ENCODE data around the gene SKOR1. TPM values are rescaled to one million over a fixed set of nuclear protein-coding genes. Genes with fewer than 3 reads are reported as not detected.
A peak's percentile ranks its signal among the peaks of the same experiment; 100 is the strongest.

Gene SKOR1
- total and polyA plus RNA-seq, 2 donors = 0.21 to 0.60 TPM

GRCh38 chr15:67820122-67820991, 5.0 kb upstream of the SKOR1 start:
- Histone ChIP-seq H3K36me3 (ENCODE audit: insufficient read depth) (no peaks in the 10 kb centered on the region), H3K4me3 (ENCODE audit: low read depth, low read length) (no peak overlapping the region), H3K4me1 (ENCODE audit: insufficient read depth) (peaks cover 5% of the 10 kb centered on the region), H3K27ac (ENCODE audit: low read depth) (no peak overlapping the region)
- 10% methylated on average over 50 of the region's 50 CpGs for WGBS
- DNase-seq (ENCODE audit: extremely low spot score) = no peak

DNA sequence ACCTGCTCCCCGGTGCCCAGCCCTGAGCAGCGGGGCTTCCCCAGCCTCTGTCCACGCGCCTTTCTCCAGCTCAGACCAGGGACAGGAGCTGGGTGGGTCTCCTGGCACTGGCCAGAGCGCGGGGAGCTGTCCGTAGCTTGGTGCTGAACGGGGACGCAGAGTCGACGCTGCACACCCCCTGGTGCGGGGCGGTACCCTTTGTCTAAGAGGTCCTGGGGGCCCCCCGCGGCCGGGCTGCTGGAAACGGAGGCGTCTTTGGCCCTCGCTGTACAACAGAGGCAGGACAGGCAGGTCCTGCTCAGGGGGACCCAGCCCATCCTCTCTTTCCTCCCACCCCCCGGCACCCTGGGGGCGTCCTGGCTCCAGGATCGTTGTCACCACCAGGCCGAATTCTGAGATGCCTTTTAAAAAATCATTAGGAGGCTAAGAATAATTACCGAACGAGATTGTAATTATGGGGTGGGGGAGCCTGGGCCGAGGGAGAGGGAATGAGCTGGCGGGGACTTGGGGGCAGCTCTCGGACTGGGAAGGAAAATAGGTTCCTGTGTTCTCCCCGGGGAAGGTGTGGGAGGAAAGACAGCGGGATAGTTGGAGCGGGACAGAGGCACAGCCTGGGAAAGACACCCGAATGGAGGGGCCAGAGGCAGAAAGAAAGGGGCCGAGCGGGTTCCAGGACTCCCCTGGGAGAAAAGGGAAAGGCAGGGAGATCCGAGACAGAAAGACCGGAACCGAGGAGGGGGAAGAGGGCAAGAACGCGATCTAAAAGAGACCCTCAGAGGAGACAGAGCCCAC, 4.1 kb upstream of the SKOR1 start:
- no peak for DNase-seq (ENCODE audit: extremely low spot score)
- Histone ChIP-seq H3K27ac (ENCODE audit: low read depth) (no peak overlapping the region), H3K36me3 (ENCODE audit: insufficient read depth) (no peaks in the 10 kb centered on the region), H3K4me1 (ENCODE audit: insufficient read depth) (peaks cover 5% of the 10 kb centered on the region), H3K4me3 (ENCODE audit: low read depth, low read length) (no peak overlapping the region)
- 4% methylated on average over 39 of the region's 39 CpGs for WGBS

GRCh38 chr15:67821784-67822440, 3.4 kb upstream of the SKOR1 start:
- WGBS = 4% methylated on average over 43 of the region's 43 CpGs
- Histone ChIP-seq H3K27ac (ENCODE audit: low read depth) (no peak overlapping the region), H3K4me3 (ENCODE audit: low read depth, low read length) (no peak overlapping the region), H3K4me1 (ENCODE audit: insufficient read depth) (peaks cover 5% of the 10 kb centered on the region), H3K36me3 (ENCODE audit: insufficient read depth) (no peaks in the 10 kb centered on the region)
- DNase-seq (ENCODE audit: extremely low spot score) = no peak

DNA sequence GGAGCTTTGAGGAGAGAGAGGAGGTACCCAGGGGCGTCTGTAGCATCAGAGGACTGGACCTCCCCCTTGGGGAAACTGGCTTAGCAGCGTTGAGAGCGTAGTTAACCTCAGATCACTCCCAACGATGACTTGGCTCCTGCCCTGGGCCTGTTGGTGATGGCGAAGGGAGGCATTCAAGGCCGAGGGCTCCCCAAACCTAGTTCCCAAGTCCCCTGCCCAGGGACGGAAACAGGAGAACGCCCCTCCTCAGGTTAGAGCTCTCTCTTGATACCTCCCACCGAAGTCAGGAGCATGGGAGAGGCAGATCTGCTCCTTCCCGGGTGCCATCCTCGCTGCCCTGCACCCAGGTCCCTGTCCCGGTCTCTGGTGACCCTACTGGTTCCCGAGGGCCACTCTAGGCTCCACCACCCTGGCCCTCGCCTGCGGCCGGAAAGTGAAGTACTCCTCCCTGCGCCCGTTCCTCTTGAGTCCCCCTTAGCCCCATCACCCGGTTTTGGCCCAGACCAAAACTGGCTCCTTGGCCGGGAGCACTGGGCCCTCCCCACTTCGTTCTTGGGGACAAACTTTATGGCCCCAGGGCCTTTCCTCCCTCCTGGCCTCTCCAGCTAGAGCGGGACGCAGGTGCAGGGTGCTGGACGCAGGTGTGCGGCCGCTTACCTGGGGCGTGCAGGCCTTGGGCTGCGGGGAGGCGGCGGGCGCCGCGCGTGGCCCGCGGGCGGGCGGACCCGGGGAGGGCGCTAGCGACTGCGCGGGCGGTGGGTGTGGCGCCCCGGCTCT, 2.6 kb upstream of the SKOR1 start:
- Histone ChIP-seq H3K4me3 (ENCODE audit: low read depth, low read length) (no peak overlapping the region), H3K36me3 (ENCODE audit: insufficient read depth) (no peaks in the 10 kb centered on the region), H3K4me1 (ENCODE audit: insufficient read depth) (peaks cover 8% of the 10 kb centered on the region), H3K27ac (ENCODE audit: low read depth) (no peak overlapping the region)
- 2% methylated on average over 46 of the region's 46 CpGs for WGBS
- no peak for DNase-seq (ENCODE audit: extremely low spot score)

DNA sequence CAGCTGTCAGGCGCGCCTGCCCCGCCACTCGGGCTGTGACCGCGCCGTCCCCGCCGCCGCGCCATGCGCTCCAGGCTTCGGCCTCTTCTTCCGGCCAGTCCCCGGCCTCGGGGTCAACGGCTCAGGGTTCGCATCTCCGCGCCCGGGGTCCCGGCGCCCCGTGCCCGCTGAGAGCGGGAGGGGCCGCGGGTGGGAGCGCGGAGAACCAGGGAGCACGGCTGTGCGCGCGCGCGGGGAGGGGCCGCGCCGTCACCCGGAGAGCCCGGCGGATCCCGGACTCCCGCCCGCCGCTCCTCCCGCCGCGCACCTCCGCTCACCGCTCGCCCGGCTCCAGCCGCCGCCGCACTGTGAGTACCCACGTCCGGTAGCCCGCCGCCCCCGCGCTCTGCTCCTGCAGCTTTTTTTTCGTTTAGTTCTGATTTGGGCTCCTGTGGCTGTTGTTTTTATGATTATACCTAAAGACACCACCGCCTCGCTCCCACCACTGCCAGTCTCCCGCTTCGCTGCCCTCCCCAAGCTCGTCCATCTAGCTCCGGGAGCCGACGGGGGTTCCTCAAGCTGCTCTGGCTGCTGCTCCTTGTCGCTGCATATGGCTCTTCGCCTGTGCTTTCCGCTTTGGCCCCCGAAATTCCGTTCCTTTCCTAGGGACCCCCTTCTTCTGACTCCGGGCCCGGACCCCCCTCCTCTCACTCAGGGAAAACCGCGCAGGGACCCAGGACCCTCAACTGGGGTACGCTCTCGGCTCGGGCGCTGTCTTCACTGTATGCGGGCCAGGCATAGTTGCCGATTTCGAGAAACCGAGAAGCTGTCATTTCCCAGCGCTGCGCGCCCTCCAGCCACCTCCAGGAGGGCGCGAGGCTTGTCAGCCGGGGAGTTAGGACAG, 1.8 kb upstream of the SKOR1 start:
- H3K4me1 ChIP-seq (ENCODE audit: insufficient read depth) = peaks cover 8% of the 10 kb centered on the region
- WGBS = 2% methylated on average over 94 of the region's 94 CpGs
- DNase-seq (ENCODE audit: extremely low spot score) = no peak
- H3K27ac ChIP-seq (ENCODE audit: low read depth) = no peak overlapping the region
- no peaks in the 10 kb centered on the region for H3K36me3 ChIP-seq (ENCODE audit: insufficient read depth)
- H3K4me3 ChIP-seq (ENCODE audit: low read depth, low read length) = no peak overlapping the region

DNA sequence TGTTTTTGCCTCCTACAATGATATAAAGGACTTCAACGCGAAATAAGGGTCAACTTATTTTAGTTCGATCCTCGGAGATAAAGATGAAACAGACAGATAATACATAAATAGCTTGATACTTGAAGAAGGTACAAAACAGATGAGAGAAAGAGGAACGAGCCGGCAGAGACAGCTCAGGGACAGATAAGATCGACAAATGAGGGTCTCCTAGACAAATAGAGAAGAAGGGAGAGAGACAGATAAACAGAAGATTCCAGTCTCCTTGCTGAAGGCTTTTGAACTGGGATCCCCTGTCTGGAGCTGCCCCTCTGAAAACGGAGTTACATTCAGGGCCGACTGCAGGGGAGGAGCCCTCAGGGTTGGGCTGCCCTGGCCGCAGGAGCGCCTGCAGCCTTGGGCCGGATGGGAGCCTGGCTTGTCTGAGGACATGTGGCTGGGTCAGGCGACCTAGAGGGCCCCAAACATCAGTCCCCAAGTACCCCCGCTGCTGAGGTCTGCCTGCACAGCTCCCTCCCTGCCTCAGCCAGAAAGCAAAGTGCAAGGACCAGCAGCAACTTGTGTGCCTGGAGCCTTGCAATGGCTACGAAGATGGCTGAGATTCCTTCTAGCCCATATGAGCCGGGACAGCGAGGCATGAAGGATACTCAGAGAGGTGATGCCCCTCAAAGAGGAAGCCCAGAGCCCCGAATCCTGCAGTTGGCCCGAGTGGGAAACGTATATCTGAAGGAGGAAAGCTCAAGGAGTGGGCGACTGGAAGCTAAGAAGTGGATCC, 926 bp upstream of the SKOR1 start:
- 8% methylated on average over 21 of the region's 21 CpGs for WGBS
- H3K4me1 ChIP-seq (ENCODE audit: insufficient read depth) = peaks cover 8% of the 10 kb centered on the region
- DNase-seq (ENCODE audit: extremely low spot score) = no peak

GRCh38 chr15:67825881-67826716, 790 bp downstream of the SKOR1 start:
- WGBS = 7% methylated on average over 77 of the region's 77 CpGs
- DNase-seq (ENCODE audit: extremely low spot score) = no peak
- Histone ChIP-seq H3K36me3 (ENCODE audit: insufficient read depth) (no peaks in the 10 kb centered on the region), H3K27ac (ENCODE audit: low read depth) (no peak overlapping the region), H3K4me3 (ENCODE audit: low read depth, low read length) (no peak overlapping the region), H3K4me1 (ENCODE audit: insufficient read depth) (peaks cover 9% of the 10 kb centered on the region)

More for the DNA sequence above, 926 bp upstream of the SKOR1 start:
- no peak overlapping the region for H3K27ac ChIP-seq (ENCODE audit: low read depth)
- H3K36me3 ChIP-seq (ENCODE audit: insufficient read depth) = no peaks in the 10 kb centered on the region
- no peak overlapping the region for H3K4me3 ChIP-seq (ENCODE audit: low read depth, low read length)

DNA sequence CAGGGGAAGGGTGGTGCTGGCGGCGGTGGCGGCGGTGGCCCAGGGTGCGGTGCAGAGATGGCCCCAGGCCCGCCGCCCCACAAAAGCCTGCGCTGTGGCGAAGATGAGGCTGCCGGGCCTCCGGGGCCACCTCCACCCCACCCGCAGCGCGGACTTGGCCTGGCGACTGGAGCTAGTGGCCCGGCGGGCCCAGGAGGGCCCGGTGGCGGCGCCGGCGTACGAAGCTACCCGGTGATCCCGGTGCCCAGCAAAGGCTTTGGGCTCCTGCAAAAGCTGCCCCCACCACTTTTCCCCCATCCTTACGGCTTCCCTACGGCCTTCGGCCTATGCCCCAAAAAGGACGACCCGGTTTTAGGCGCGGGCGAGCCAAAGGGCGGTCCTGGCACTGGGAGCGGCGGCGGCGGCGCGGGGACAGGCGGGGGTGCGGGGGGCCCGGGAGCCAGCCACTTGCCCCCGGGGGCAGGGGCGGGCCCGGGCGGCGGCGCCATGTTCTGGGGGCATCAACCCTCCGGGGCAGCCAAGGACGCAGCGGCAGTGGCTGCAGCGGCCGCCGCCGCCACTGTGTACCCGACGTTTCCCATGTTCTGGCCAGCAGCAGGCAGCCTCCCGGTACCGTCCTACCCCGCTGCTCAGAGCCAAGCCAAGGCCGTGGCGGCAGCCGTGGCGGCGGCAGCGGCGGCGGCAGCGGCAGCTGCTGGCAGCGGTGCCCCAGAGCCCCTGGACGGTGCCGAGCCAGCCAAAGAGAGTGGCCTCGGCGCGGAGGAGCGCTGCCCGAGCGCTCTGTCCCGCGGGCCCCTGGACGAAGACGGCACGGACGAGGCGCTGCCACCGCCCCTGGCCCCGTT, 1.6 kb downstream of the SKOR1 start:
- no peak for DNase-seq (ENCODE audit: extremely low spot score)
- 3% methylated on average over 88 of the region's 88 CpGs for WGBS
- Histone ChIP-seq H3K27ac (ENCODE audit: low read depth) (no peak overlapping the region), H3K4me1 (ENCODE audit: insufficient read depth) (peaks cover 9% of the 10 kb centered on the region), H3K4me3 (ENCODE audit: low read depth, low read length) (peak overlapping the region; percentile 16), H3K36me3 (ENCODE audit: insufficient read depth) (no peaks in the 10 kb centered on the region)

GRCh38 chr15:67827562-67828277, 2.4 kb downstream of the SKOR1 start:
- no peak overlapping the region for H3K27ac ChIP-seq (ENCODE audit: low read depth)
- no peaks in the 10 kb centered on the region for H3K36me3 ChIP-seq (ENCODE audit: insufficient read depth)
- DNase-seq (ENCODE audit: extremely low spot score) = no peak
- 3% methylated on average over 91 of the region's 91 CpGs for WGBS
- peak overlapping the region; percentile 16 for H3K4me3 ChIP-seq (ENCODE audit: low read depth, low read length)
- H3K4me1 ChIP-seq (ENCODE audit: insufficient read depth) = peaks cover 9% of the 10 kb centered on the region

DNA sequence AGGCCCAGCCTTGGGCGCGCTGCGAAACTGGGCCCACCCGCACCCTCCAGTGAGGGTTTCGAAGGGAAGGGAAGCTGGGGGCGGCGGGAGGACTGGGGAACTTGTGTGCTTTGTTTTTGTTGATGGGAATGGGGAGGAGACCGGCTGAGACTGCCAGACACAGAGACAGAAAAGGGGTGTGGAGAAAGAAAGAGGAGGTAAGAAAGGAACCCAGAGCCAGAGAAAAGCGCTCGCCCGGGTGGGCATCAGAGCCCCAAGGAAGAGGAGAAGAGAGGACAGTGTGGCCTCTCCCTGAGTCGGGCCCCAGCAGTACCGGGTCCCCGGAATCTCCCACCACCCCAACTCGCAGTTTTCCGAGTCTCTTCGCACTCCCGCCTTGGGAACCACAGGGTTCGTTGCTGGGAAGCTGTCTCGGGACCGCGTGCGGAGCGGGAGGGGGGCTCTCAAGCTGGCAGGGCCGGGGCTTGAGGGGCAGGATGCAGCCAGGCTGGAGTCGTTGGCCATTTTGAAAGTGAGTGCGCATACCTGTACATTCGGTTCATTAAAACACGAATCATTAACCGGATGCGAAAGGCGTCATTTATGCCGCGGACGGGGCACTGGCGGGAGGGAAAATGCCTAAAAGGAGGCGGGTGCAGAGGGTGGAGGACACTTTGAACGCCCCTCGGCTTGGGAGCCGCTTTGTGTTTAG, 3.1 kb downstream of the SKOR1 start:
- DNase-seq (ENCODE audit: extremely low spot score) = no peak
- Histone ChIP-seq H3K4me3 (ENCODE audit: low read depth, low read length) (peak overlapping the region; percentile 11), H3K36me3 (ENCODE audit: insufficient read depth) (no peaks in the 10 kb centered on the region), H3K4me1 (ENCODE audit: insufficient read depth) (peaks cover 5% of the 10 kb centered on the region), H3K27ac (ENCODE audit: low read depth) (no peak overlapping the region)
- 10% methylated on average over 40 of the region's 40 CpGs for WGBS
